IMR-90 (cell line): Measurements from ENCODE around the gene TBC1D4.

Source experiments
- BHLHE40 ChIP-seq: fragments of 150-350 bp; IDR thresholded peaks from 2 replicates; pipeline ENCODE4 v1.6.1; 2016; ENCODE audit warnings: mild to moderate bottlenecking, low read depth, low read length
- CEBPB ChIP-seq: IDR thresholded peaks from 2 replicates; pipeline ENCODE4 v1.6.1; 2012; ENCODE audit warnings: low read depth, low read length, improper control_type of control experiment
- CHD1 ChIP-seq: IDR thresholded peaks from 2 replicates; pipeline ENCODE4 v1.6.1; 2012; ENCODE audit warnings: low read depth, low read length, improper control_type of control experiment
- MAZ ChIP-seq: IDR thresholded peaks from 2 replicates; pipeline ENCODE4 v1.6.1; 2012; ENCODE audit warnings: low read depth, mild to moderate bottlenecking, low read length, improper control_type of control experiment, moderate library complexity, borderline replicate concordance
- POLR2A ChIP-seq: IDR thresholded peaks from 2 replicates; pipeline ENCODE4 v1.6.1; 2012; ENCODE audit warnings: mild to moderate bottlenecking, low read depth, low read length
- RAD21 ChIP-seq: IDR thresholded peaks from 2 replicates; pipeline ENCODE4 v1.6.1; 2012; ENCODE audit warnings: low read length, improper control_type of control experiment
- RCOR1 ChIP-seq: IDR thresholded peaks from 2 replicates; pipeline ENCODE4 v1.6.1; 2012; ENCODE audit warnings: mild to moderate bottlenecking, low read length, improper control_type of control experiment; ENCODE audit not compliant: insufficient replicate concordance
- RFX5 ChIP-seq: IDR thresholded peaks from 2 replicates; pipeline ENCODE4 v1.8.0; 2012; ENCODE audit warnings: low read depth, mild to moderate bottlenecking, low read length, moderate library complexity
- SMC3 ChIP-seq: fragments of 150-350 bp; IDR thresholded peaks from 2 replicates; pipeline ENCODE4 v1.6.1; 2016; ENCODE audit warnings: low read depth, mild to moderate bottlenecking, antibody characterized with exemption, low read length, moderate library complexity
- TF ChIP-seq, protein P1 (sequence below): conservative IDR thresholded peaks from 2 replicates; pipeline ENCODE4 v1.5.1; 2012; ENCODE audit warnings: mild to moderate bottlenecking, low read depth, low read length, improper control_type of control experiment

DNA sequence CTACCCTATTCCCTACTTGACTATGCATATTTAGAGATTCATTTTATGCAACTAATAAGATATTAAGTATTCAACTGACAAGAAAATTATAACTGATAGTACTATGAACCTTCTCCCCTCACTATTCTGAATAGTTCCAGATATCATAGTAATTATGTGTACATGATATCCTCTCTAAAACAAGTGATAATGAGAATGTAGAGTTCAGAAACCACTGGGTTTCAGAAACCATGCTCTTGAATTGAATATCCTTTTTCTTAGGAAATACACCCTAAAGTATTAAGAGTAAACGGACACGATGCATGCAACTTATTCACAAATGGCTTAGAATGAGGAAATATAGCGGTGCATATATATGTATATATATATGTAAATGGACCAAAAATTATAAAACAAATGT, 160.9 kb downstream of the TBC1D4 start:
- TF ChIP-seq, protein P1, sequence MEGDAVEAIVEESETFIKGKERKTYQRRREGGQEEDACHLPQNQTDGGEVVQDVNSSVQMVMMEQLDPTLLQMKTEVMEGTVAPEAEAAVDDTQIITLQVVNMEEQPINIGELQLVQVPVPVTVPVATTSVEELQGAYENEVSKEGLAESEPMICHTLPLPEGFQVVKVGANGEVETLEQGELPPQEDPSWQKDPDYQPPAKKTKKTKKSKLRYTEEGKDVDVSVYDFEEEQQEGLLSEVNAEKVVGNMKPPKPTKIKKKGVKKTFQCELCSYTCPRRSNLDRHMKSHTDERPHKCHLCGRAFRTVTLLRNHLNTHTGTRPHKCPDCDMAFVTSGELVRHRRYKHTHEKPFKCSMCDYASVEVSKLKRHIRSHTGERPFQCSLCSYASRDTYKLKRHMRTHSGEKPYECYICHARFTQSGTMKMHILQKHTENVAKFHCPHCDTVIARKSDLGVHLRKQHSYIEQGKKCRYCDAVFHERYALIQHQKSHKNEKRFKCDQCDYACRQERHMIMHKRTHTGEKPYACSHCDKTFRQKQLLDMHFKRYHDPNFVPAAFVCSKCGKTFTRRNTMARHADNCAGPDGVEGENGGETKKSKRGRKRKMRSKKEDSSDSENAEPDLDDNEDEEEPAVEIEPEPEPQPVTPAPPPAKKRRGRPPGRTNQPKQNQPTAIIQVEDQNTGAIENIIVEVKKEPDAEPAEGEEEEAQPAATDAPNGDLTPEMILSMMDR: no peak
- no peak for TF ChIP-seq SMC3
- TF ChIP-seq RCOR1: no peak
- TF ChIP-seq POLR2A: no peak
- no peak for TF ChIP-seq CEBPB
- no peak for TF ChIP-seq BHLHE40
- no peak for TF ChIP-seq RFX5
- no peak for TF ChIP-seq CHD1
- no peak for TF ChIP-seq MAZ
- TF ChIP-seq RAD21: no peak
